GM18858 (cell line): Measurements from ENCODE around the gene DCDC2C.

Source experiments
- ATAC-seq: cut with Tn5 transposase; IDR thresholded peaks from one replicate; pipeline ENCODE4 v1.9.1; 2021; ENCODE audit not compliant: unreplicated experiment

DCDC2C gene

DNA sequence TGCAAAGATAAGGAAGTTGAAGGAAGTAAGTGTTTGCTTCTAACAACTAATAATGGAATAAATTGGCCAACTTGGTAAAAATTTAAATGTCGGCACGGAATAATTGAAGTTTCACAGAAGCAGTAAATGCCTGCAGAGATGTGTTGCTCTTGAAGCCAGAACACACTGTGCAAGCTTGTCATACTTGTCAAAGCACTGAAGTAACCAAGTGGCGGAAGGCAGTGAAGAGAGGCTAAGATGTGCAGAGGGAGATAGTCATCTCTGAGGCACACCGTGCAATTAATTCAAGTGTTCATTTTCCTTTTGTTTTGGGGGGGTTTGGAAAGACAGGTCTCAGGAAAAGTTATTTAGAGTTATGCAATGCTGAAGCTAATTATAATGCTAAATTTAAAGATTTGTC lies 5.2 kb downstream of the DCDC2C start:
- no peak for ATAC-seq

DNA sequence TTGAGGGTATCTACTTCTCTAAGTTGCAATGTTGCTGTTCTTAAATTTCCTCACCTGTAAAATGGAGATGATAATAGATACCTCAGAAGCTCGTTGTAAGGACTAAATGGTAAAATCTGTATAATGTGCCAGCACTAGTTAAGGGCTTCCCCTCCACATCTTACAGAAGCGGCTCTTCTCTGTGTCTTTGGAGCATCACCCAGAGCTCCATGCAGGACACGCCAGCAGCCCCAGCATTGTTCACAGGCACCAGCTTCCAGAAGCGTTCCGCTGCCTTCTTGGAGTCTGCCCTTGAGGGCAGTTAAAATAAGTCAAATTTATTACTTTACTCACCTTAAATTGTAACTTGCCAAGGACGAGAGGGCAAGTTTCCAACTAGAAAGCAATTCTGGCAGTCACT lies 5.8 kb downstream of the DCDC2C start:
- no peak for ATAC-seq

DNA sequence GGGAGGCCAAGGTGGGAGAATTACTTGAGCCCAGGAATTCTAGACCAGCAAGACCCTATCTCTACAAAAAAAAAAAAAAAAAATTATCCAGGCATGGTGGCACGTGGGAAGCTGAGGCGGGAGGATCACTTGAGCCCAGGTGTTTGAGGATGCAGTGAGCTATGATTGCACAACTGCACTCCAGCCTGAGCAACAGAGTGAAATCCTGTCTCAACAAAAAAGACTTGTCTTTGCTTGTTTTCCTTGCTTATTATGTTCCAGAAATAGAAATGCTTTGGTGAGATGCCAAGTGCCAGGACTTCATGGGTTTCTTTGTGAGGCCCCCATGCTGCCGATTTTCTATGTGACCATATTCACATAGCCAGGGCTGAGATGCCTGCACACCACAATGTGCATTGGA lies 9.0 kb downstream of the DCDC2C start:
- ATAC-seq, result no peak

DNA sequence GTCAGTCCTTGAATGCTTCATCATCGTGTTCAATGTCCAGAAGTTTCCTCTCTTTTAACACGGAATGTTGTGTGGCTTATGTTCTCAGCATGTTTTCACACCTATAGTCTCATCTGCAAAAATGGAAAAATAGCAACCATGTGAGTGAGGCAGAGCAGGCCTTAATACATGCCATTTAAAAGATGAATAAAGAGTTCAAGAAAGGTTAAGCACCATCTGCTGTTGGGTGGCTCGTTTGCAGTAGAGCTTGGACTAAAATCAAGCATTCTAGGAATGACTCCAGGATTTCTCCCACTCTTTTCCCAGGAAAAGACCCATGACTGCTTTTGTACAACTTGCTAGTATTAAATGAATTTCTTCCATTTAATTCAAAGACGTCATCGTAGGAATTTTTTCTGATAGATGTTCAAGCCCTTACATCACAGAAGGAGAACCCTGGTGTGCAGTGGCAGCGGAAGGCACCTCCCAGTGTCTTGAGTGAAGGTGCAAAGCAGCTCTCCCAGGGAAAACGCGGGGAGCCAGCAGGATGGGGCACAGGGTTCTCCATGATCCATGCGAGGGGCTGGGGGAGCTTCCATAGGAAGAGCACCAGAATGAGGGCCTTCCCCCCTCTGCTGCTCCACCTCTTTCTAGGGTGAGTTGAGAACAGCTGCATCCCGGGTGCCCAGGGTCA lies 9.6 kb downstream of the DCDC2C start:
- no peak for ATAC-seq

DNA sequence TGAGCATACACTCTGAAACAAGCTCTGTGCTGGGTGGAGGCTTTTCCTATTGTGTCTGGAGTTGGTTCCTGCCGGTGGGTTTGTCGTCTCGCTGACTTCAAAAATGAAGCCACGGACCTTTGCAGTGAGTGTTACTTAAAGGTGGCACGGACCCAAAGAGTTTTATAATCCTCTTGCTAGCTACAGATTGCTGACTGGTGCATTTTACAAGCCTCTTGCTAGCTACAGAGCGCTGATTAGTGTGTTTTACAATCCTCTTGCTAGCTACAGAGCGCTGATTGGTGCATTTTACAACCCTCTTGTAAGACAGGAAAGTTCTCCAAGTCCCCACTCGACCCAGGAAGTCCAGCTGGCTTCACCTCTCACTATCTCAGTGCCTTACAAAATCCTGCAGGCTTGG lies 15.3 kb downstream of the DCDC2C start:
- ATAC-seq, result no peak

DNA sequence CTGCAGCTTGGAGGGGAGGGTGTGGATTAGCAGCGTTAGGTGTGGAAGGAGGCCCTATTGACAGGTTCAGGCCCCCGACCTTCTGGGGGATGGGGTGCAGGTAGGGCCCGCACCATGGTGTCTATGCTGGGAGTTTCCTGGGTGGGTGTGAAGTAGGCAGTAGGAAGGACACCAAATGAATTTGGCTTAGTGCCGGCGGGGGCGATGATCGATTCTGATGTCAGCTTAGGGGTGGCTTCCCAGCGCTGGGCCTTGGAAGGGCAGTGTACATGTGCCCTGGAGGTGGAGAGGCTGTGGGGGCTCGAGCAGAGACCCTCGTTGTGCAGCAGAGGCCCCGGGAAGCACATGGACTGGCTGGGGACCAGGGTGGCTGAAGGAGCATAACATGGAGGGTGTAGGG lies 21.6 kb downstream of the DCDC2C start:
- ATAC-seq, result no peak

DNA sequence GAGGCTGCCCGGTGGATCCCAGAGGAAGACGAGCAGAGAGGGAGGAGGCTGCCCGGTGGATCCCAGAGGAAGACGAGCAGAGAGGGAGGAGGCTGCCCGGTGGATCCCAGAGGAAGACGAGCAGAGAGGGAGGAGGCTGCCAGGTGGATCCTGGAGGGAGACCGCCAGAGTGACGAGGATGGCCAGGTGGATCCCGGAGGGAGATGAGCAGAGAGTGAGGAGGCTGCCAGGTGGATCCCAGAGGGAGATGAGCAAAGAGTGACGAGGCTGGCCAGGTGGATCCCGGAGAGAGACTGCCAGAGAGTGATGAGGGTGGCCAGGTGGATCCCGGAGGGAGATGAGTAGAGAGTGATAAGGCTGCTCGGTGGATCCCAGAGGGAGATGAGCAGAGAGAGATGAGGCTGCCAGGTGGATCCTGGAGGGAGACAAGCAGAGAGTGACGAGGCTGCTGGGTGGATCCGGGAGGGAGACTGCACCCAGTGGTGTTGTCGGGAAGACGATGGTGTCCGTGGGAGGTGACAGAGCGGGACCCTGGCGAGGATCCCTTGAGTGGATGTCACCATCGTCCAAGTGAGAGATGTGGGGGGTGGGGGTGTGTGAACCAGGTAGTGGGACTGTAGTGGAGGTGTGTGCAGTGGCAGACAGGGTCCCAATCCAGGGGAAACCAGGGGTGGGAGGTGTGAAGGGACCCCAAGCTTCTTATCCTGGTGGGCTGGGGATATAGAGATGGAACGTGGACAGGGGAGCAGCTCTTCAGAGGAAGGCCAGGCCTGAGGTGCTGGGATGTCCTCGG lies 22.3 kb downstream of the DCDC2C start:
- ATAC-seq, result no peak

DNA sequence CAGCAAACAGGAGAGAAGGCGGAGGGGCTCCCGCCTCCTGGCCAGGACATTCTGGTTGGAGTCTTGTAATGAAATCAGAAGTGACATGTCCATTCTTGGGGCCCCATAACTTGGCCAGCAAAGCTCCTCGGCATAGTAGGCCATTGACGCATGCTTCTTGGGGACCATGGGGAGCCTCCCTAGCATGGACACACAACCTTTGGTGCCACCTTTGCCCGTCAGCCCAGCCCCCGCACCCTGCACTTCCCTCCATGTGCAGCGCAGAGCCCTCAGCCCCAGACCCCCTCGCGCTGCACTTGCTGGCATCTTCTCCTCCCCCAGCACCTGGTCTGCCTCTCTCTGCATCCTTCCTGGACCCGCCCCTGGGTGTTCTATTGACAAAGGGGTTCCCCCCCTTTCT lies 23.1 kb downstream of the DCDC2C start:
- ATAC-seq, result no peak

DNA sequence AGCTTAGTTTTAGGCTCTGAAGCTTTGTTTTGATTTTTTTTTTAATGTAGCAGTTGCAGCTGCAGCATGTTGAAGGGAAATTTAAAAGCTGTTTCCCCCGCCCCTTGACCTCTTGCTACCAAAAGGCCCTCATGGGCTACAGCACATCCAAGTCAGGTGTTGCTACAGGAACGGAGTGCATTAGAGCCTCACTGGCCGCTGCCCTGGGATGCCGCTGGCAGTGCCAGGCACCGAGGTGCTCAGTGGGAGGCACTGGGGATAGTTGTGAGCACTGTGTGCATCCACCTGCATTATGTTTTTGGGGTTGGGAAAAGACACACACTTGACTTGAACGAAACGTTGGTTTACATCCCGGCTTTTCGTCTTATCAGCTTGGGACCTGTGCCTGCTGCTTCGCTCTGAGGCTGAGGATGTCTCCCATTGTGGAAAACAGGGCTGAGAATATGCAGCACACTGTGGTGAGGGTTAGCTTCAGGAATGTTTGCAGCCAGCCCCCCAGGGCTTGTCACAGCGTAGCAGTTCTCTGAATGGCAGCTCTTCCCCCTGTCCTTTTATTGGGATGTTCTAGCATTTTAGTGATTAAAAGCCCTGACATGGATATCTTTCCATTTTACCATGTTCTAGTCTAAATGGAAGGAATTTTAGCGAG lies 24.1 kb downstream of the DCDC2C start:
- no peak for ATAC-seq

DNA sequence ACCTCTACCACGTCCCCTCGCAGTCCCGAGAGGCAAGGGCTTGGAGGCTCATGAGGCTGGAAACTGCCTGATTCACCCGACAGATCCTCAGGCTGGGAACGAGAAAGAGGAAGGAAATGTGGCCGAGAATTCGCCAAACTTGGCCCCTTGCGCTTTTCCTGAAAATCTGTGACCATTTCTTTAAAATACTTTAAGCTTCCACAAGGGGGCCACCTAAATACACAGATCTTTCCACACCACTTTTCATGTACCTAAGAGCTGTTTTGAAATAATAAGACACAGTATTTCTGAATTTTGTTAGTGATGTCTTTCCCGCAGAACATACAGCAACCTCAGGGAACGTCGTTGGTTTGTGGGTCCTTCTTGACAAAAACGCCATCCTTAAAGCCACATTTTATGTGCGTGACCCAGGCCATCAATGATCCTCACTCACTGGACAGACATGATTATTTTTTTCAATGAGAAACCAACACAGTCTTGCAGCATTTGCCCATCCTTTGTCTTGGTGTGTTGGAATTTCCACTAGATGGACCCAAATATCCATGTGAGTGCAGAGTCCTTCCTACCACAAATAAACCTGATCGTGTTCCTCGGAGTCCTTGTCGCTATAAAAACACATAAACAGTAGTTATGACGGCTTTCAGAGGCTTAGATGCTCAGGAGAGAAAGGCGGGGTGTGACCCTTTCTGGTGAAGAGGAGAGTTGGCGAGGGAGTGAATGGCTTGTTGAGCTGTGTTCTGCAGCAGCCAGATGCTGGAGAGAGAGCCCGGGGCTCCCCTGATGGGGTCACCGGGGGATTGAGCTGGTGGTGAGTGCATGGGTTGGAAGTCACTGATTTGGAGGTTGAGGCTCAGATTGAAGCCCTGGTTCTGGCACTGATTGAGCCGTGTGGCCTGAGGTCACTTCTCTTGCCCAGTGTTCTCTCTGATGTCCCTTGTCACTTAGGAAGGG lies 25.0 kb downstream of the DCDC2C start:
- ATAC-seq, result no peak

DNA sequence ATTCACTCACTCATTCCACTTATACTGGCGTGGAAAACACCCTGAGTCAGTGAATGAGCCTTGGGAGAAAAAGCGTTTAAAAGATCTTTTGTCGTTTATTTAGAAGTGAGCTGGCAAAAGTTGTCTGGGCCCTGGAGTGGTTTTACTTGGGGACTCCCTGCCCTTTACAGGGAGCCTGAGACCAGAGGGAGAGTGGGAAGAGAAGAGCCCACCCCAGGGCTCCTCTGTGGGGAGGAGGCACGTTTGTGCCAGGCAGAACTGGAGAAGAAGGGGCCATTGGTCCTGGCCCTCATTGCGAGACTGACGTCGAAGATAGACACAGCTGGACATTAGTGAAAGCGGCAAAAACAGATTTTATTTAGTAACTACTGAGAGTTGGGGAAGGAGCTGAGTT lies 25.7 kb downstream of the DCDC2C start:
- ATAC-seq, result no peak

DNA sequence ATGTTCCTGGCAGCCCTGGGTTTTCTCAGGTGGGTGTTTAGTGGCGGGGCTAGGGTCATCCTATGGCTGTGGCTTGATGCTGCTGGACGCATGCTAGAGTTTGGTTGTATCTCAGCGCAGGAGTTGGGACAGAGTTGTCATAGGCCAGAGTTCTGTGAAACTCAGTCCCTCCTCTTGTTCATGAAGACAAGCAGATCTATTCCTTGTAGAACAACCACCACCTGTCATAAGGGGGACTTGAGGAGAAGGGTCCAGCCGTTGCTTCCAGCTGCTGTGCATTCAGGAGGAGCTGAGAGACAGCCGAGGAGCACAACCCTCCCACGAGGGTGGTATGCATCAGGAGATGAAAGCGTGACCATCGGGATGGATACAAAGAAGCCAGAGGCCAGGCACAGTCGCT lies 26.4 kb downstream of the DCDC2C start:
- no peak for ATAC-seq

DNA sequence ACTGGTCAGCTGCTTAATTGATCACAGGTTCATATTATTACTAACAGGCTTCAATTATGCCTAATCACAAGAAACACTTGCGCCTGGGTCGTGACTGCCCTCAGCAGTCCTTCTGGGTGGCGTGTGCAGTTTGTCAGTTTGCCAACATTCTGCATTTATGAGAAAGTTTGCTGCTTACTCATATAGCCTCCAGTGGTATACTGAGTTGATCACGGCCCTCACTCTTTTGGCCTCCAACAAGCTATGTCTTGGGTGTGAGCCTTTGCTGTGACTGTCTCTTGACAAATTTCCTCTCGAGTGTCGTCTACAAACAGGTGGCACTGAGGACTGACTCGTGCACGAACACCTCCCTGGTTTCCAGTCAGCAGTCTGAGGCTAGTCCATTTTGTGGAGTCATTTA lies 27.3 kb downstream of the DCDC2C start:
- no peak for ATAC-seq

DNA sequence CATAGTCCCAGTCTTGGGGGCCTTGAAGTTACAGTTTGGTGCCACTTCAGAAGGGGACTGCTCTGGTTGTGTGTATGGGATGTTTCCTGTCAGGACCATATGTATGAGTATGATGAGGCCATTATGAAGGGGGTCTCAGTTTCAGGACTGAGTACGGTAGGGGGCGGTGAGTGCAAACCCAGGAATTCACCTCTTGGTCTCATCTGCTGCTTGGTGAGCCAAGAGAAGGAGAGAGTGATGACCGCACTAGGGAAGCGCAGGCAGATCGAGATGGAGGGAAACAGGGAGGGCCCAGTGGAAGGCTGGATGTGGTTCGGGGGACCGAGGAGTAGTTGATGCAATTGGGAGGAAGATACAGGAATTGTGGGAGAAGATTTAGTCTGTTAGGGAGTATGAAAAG lies 28.5 kb downstream of the DCDC2C start:
- no peak for ATAC-seq

DNA sequence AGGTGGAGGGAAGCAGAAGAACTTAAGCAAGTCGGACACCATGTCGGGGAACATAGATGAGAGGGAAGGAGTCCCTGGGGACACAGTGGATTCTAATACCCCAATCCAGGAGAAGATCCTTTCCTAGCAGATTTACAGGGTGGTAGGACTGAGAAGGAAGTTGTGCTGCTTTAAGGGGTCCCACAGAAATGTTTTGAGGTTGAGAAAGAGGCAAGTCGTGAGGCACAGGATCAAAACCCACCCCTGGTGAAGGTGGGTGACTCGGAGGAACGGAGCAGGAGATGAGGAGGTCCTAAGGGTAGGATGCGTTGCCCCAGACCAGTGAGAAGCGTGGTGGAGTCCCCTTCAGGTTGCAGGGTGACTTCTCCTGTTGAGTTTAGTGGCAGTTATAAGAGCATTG lies 32.7 kb downstream of the DCDC2C start:
- no peak for ATAC-seq

DNA sequence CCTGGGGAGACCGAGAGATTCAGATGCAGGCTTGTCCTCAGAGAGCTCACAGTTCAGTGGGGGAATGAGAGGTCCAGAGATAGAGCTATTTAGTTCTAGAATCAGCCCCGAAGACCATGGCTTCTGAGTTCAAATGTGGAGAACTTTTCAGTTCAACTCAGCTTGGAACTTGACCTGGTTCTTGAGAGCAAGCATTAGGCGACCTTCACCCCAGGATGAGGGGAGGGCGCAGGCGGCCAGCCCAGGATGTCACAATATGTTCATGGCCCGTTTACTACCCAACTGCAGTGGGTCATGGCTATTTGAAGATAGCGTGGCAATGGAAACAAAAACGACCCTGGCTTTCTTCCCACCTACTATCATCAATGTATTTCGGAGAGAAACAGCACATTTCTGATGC lies 33.8 kb downstream of the DCDC2C start:
- no peak for ATAC-seq

DNA sequence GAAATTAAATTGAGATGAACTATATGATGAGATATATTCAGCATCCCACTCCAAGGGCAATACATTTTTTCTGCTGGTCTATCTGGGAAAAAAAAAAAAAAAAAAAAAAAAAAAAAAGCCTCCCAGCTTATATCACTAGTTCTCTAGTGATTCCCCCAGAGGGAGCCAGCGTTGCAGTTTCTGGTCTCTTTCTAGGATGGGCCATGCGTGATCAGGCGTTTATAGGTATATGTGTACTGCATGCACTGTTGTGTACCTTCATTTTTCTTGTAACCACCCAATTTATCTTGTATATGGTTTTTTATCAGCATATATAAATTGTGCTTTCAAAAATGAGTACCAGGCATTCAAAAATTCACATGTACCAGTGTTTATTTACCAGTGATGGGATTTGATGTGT lies 35.1 kb downstream of the DCDC2C start:
- no peak for ATAC-seq

DNA sequence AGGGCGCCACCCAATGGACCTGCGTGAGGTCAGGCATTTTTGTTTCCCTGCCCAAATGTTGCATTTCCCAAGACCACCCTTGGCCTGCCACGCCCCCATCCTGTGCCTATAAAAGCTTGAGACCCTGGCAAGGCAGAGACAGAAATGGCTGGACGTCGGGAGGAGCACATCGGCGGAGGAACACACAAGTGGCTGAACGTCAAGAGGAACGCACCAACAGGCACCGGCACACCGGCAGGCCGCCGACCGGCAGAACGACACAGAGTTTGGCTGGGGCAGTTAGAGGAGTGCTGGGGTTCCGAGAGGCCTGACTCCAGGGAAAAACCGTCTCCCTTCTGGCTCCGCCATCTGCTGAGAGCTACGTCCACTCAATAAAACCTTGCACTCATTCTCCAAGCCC lies 35.9 kb downstream of the DCDC2C start:
- no peak for ATAC-seq

DNA sequence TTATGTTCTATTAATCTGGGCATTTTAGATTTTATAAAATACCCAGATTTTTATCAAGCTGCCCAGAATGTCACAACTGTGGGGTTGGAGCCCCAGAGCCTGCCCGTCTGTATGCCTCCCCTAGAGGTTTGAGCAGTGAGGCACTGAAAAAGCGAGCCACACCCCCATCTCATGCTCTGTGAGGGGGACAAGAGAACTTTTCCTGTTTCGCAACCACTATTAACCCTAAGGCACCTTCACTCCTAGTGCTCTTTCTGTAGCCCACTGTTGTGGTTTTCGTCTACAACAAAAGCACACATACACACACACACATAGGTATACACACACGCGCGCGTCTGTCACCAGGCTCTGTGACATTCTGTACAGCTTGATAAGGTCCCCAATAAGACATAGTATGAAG lies 38.0 kb downstream of the DCDC2C start:
- no peak for ATAC-seq

DNA sequence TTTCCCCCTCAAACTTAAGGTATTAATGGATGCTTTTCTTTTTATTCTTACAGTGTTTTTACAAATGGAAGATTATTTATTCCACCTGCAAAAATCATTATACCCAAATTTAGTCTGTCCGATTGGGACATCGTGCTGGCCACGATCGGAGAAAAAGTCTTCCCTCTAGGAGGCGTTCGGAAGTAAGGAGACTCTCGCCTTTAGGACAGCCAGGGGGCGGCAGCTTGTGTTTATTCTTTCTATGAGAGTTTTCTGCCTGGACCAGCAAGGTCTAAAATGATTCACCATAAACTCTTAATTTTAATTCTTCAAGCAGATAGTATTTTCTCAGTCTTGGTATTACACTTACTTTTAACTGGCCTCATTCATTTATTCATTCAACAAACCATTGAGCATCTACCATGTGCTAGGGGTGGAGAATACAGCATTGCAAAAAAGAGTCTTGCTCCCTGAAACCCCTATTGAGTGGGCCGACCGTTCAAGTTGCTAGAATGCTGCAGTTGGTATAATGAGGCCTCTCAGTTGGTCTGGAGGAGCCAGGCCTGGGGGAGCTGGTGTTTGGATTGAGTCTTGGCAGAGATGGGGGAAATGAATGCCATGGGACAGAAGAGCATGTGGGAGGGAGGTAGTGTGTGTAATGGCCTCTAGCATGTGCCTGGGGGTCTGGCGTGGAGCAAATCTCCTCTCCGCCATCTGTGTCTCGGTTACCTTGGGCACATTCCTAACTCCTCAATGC lies 38.7 kb downstream of the DCDC2C start:
- ATAC-seq, result no peak
